COR-L47 (cell line): ENCODE data around the gene GLRX.
"Not testable (repeated sequence)": the region's sequence is repeated elsewhere in the genome, so short reads cannot be mapped to it uniquely, and the experiment has no call there.

Experiments
- DNase-seq: peaks from one replicate; lab custom pipeline; 2025; lab: John Stamatoyannopoulos, UW

The GLRX gene

GRCh38 chr5:95852567-95852966 is 30.0 kb upstream of the GLRX start:
- no peak for DNase-seq

GRCh38 chr5:95851141-95851540 is 28.6 kb upstream of the GLRX start:
- not testable (repeated sequence) for DNase-seq

- no peak for DNase-seq
Measured at GRCh38 chr5:95850391-95850894, 27.9 kb upstream of the GLRX start.

DNA sequence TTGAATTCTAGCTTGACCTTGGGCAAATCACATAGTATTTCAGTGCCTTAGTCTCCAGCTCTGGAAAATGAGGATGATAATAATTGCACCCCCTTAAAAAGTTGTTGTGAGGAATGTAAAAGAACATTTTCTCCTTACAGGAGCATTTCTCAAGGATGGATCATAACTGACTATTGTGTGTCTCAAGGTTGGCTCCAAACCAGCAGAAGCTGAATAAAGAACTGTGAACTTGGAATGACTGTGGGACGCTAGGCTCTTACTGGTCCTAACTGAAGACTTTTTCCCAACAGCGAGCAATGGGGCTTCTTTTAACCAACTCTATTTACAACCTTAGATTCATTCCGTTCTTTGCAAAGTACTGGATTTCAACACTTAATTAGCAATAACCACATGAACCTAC is 26.2 kb upstream of the GLRX start:
- no peak for DNase-seq

GRCh38 chr5:95847261-95847592 is 24.7 kb upstream of the GLRX start:
- no peak for DNase-seq

- DNase-seq: peak; percentile 50
Measured at GRCh38 chr5:95846554-95847260, 24.2 kb upstream of the GLRX start.

- no peak for DNase-seq
Measured at GRCh38 chr5:95845391-95845790, 22.9 kb upstream of the GLRX start.

- DNase-seq: no peak
Measured at GRCh38 chr5:95843733-95844223, 21.3 kb upstream of the GLRX start.

DNA sequence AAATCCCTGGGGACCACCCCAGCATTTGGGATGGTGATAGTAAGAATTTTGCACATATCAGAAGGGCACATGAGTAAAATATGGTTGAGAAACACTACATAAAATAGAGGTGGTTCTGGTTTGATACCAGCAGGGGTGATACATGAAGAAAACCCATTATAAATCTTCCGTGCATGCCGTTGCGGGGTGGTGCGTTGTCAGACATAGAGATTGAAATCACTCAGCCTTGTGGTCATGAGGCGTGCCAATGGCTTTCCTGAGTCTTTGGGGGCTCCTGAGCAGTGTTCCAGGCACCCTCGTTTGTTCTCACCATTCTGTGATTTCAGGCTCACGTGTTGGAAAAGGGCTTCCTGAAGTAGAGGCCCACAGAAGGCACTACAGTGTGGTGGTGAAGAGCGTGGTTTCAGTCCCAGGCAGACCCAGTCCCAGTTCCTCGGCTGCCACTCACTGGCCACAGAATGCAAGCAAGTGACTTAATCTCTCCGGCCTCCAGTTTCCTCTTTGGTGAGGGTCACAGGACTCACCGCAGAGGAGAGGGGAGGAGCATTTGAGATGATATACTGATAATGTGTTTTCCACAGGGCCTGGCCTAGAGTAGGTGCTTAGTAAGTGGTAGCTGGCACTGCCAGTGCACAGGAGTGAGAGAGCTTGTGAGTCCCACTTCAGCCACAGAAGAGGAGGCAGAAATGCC is 20.5 kb upstream of the GLRX start:
- DNase-seq: no peak

- no peak for DNase-seq
Measured at GRCh38 chr5:95841914-95842812, 19.6 kb upstream of the GLRX start.

GRCh38 chr5:95840956-95841705 is 18.6 kb upstream of the GLRX start:
- DNase-seq: no peak

DNA sequence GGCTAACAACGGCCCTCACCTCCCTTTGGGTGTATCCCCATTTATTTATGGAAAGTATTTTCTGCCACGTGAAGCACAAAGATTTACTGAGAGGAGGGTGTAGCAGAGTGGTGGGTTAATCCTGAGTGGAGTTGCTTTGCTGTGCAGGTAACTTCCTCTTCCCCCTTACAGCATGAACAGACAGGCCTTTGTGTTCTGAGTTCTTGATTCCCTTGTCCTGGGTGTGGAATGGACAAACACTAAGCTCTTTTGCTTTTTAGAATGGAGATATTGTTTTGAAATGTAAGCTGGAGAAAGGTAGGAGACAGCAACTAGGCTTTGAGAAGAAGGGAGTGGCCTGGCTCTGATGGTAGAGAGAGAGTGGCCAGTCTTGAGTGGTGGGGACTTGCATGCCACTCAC is 17.1 kb upstream of the GLRX start:
- no peak for DNase-seq

DNA sequence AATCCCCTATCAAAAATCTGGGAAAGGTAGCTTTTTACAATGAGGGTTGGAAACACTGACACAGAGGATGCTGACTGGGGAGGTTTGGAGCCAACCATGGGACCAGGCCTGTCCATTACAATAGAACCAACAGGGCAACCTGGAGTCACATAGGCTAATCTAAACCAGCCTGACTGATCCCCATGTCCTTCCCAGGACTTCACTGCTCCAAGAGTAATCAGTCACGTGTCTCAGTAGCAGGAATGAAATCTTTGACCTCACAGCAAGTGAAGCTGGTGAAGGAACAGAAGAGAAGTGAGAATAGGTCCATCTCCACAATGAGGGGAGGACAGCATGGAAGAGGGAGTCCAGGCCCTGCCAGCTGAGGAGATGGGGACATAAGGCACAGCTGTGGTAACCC is 16.0 kb upstream of the GLRX start:
- no peak for DNase-seq

GRCh38 chr5:95838001-95838520 is 15.5 kb upstream of the GLRX start:
- DNase-seq: no peak

GRCh38 chr5:95837492-95837891 is 15.0 kb upstream of the GLRX start:
- no peak for DNase-seq

- not testable (repeated sequence) for DNase-seq
Measured at GRCh38 chr5:95836971-95837370, 14.4 kb upstream of the GLRX start.

DNA sequence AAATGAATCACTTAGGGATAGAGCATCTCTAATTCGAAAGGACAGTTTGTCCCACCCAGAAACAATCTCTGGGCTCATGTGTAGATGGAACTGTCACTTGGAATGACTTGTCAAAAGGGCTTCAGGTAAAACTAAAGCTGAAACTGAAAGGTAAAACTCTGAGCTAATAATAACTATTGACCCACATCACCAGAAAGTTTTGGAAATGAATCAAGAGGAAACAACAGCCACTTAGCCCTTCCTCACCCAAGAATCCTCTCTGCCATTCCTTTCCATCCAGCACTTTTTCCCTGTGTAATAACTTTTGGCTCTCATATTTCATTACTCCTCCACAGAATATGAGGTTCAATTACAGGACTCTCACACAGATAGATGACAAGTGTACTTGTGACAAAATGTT is 14.0 kb upstream of the GLRX start:
- no peak for DNase-seq

- no peak for DNase-seq
Measured at GRCh38 chr5:95835682-95836385, 13.3 kb upstream of the GLRX start.

DNA sequence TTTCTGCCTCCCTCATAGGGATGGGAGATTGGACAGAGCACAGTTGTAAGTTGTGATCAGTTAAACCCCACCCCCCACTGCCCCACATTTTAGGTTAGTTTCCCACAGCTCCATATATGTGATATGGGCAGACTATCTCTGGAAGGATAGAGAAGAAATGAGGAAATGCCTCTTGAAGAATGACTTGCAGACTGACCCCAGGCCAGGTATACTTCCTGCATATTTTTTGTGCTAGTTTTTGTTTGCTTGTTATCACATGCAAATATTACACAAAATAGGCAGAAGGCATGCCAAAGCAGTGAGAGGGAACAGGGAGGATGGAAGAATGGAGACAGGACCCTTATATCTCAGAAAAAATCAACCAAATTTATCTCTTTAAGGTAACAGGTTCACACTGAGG is 10.1 kb upstream of the GLRX start:
- no peak for DNase-seq

DNA sequence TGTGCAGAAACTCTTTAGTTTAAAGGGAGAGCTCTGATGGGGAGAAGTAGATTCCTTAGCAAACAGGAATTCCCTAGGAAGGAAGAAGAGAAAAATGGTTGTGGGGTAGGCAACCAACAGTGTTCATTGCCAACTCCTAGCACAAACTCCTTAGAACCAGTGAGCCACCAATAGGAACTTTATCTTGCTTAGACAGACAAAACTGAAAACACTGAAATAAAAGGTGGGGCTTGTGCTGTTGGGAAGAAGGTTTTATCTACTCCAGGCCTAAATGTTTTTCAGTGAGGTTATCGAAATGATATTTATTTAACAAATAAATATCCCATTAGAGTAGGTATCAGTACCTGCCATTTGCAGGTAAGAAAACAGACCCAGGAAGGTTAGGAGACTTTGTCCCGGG is 7.7 kb upstream of the GLRX start:
- no peak for DNase-seq

DNA sequence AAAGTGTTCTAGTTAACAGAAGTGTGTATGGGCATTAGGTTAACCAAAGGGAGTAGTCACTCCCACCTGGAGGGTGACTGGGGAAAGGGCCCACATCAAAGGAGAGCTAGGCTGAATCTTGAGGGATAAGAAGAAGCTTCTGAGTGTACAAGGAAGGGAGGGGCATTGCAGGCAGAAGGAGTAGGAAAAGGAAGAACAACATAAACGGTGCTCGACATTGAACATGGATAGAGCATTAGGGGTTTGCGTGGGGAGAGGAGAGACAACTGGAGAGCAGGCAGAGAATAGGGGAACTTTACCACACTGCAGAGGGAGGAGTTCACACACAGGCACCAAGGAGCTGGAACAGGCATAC is 5.3 kb upstream of the GLRX start:
- no peak for DNase-seq
